GM23338 (cell line): ENCODE results near the gene RAP1GAP. TPM values are rescaled to one million over a fixed set of nuclear protein-coding genes. Genes with fewer than 3 reads are reported as not detected.

Experiments used
- ATAC-seq: fragments of 200-7000 bp; cut with Tn5 transposase; 3 replicates; pipeline ENCODE4 v1.9.1; 2020
- DNase-seq: peaks from one replicate; pipeline ENCODE4 v3.0.0-alpha.2; 2015; ENCODE audit warnings: low spot score
- H2AFZ ChIP-seq: fragments of 200-600 bp; sonication (generic); 2 replicates; pipeline ENCODE4 v1.8.0; 2016; ENCODE audit warnings: antibody characterized with exemption, mild to moderate bottlenecking, moderate library complexity
- H3F3A ChIP-seq: fragments of 200-600 bp; sonication (generic); replicated peaks from 2 replicates; pipeline ENCODE4 v1.8.0; 2017; ENCODE audit warnings: antibody characterized with exemption, mixed run types, low read depth
- H3K27ac ChIP-seq: fragments of 200-600 bp; sonication (generic); 2 replicates; pipeline ENCODE4 v1.6.1; 2016; ENCODE audit warnings: low read depth
- H3K27me3 ChIP-seq: fragments of 200-600 bp; sonication (generic); 2 replicates; pipeline ENCODE4 v1.8.0; 2016; ENCODE audit warnings: mild to moderate bottlenecking, mixed run types, moderate library complexity; ENCODE audit not compliant: insufficient read depth
- H3K36me3 ChIP-seq: fragments of 200-600 bp; sonication (generic); 2 replicates; pipeline ENCODE4 v1.8.0; 2016; ENCODE audit warnings: mild to moderate bottlenecking; ENCODE audit not compliant: insufficient read depth
- H3K4me1 ChIP-seq: fragments of 200-600 bp; sonication (generic); 2 replicates; pipeline ENCODE4 v1.8.0; 2016; ENCODE audit warnings: mild to moderate bottlenecking, moderate library complexity; ENCODE audit not compliant: insufficient read depth
- H3K4me2 ChIP-seq: fragments of 200-600 bp; sonication (generic); 2 replicates; pipeline ENCODE4 v1.7.1; 2017; ENCODE audit warnings: mixed run types
- H3K4me3 ChIP-seq: fragments of 200-600 bp; sonication (generic); 2 replicates; pipeline ENCODE4 v1.6.1; 2016; ENCODE audit warnings: mixed run types
- H3K79me2 ChIP-seq: fragments of 200-600 bp; sonication (generic); replicated peaks from 2 replicates; pipeline ENCODE4 v1.8.0; 2017; ENCODE audit warnings: mild to moderate bottlenecking; ENCODE audit not compliant: insufficient read depth
- H3K9me2 ChIP-seq: fragments of 200-600 bp; sonication (generic); 2 replicates; pipeline ENCODE4 v1.8.0; 2017; ENCODE audit not compliant: insufficient read depth
- H4K20me1 ChIP-seq: fragments of 200-600 bp; sonication (generic); replicated peaks from 2 replicates; pipeline ENCODE4 v1.8.0; 2017; ENCODE audit warnings: mild to moderate bottlenecking; ENCODE audit not compliant: insufficient read depth
- H3K27ac Mint-ChIP-seq: 2 replicates; pipeline ENCODE4 v1.8.0; 2020; ENCODE audit warnings: inconsistent platforms, mild to moderate bottlenecking, moderate library complexity, mixed read lengths
- H3K27me3 Mint-ChIP-seq: 3 replicates; pipeline ENCODE4 v1.8.0; 2022; ENCODE audit warnings: low read depth, mild to moderate bottlenecking, moderate library complexity, mixed read lengths, inconsistent platforms; ENCODE audit not compliant: insufficient read depth, poor library complexity
- H3K36me3 Mint-ChIP-seq: 3 replicates; pipeline ENCODE4 v1.8.0; 2021; ENCODE audit warnings: low read depth, mild to moderate bottlenecking, inconsistent platforms, moderate library complexity, mixed read lengths
- H3K4me1 Mint-ChIP-seq: 3 replicates; pipeline ENCODE4 v1.8.0; 2020; ENCODE audit warnings: mild to moderate bottlenecking, inconsistent platforms, mixed read lengths
- H3K4me3 Mint-ChIP-seq: 3 replicates; pipeline ENCODE4 v1.8.0; 2021; ENCODE audit warnings: moderate library complexity, mild to moderate bottlenecking, inconsistent platforms, mixed read lengths
- H3K9me3 Mint-ChIP-seq: 3 replicates; pipeline ENCODE4 v1.8.0; 2020; ENCODE audit warnings: moderate library complexity, mild to moderate bottlenecking, inconsistent platforms, mixed read lengths
- CREB1 ChIP-seq: fragments of 250-450 bp; sonication (Bioruptor Pico); IDR thresholded peaks from 2 replicates; pipeline ENCODE4 v1.5.0; 2020; ENCODE audit warnings: low read depth, mild to moderate bottlenecking, moderate library complexity
- CTCF ChIP-seq, 2 experiments: fragments of 200-600 bp in 1 of 2; sonication (generic) in 1 of 2; conservative IDR thresholded peaks; 2 replicates each; pipeline versions ENCODE4 v1.5.1 to v1.6.1; 2016 to 2017; ENCODE audit warnings: antibody characterized with exemption in 2 of 2, low read depth in 2 of 2, mild to moderate bottlenecking in 2 of 2, moderate library complexity in 1 of 2
- ETS1 ChIP-seq: IDR thresholded peaks from 2 replicates; pipeline ENCODE4 v1.6.1; 2016; ENCODE audit warnings: antibody characterized with exemption
- EZH2 ChIP-seq: fragments of 200-600 bp; sonication (generic); IDR thresholded peaks from one replicate; pipeline ENCODE4 v1.8.0; 2017; ENCODE audit warnings: antibody characterized with exemption, mild to moderate bottlenecking, low read depth; ENCODE audit not compliant: unreplicated experiment
- EZH2phosphoT487 ChIP-seq: fragments of 200-600 bp; sonication (generic); IDR thresholded peaks from one replicate; pipeline ENCODE4 v1.8.1; 2018; ENCODE audit warnings: antibody characterized with exemption; ENCODE audit not compliant: unreplicated experiment
- JUNB ChIP-seq: IDR thresholded peaks from one replicate; pipeline ENCODE4 v1.6.1; 2016; ENCODE audit warnings: antibody characterized with exemption; ENCODE audit not compliant: unreplicated experiment
- POLR2AphosphoS5 ChIP-seq: IDR thresholded peaks from 2 replicates; pipeline ENCODE4 v1.6.1; 2016; ENCODE audit warnings: antibody characterized with exemption, low read depth
- ZNF331 ChIP-seq: fragments of 250-450 bp; sonication (Bioruptor Pico); IDR thresholded peaks from 2 replicates; pipeline ENCODE4 v1.5.0; 2020; ENCODE audit warnings: low read depth, mild to moderate bottlenecking, moderate library complexity
- polyA plus RNA-seq: library from polyadenylated mRNA; unstranded; fragments of >200 nt; fragmentation: Nextera tagmentation; extraction: Ambion mirVana; gene quantifications from 2 replicates; pipeline ENCODE4 v1.2.1, GENCODE V29; 2016
- total RNA-seq: library from RNA; depleted of rRNA; stranded (reverse); fragments of >200 nt; shearing (Covaris generic); gene quantifications from 2 replicates; pipeline ENCODE4 v1.2.3, GENCODE V29; 2014; rRNA removed

Gene RAP1GAP
- total and polyA plus RNA-seq, 2 experiments from 2014 or later = 4.3 to 6.6 TPM

- Mint-ChIP-seq H3K27me3 (peaks cover 9% of the 10 kb centered on the region), H3K4me1 (peaks cover 46% of the 10 kb centered on the region), H3K4me3 (no peak overlapping the region), H3K36me3 (peaks cover 5% of the 10 kb centered on the region), H3K27ac (no peak overlapping the region), H3K9me3 (no peaks in the 10 kb centered on the region)
- peaks cover 24% of the 10 kb centered on the region for H3K4me1 ChIP-seq
- H3K4me2 ChIP-seq = no peak overlapping the region
- H3K27ac ChIP-seq = 0 out of 2 replicates have a peak overlapping the region, but pooled peaks have one; percentile 39
- no peaks in the 10 kb centered on the region for H3K27me3 ChIP-seq
- H3K9me2 ChIP-seq = no peaks in the 10 kb centered on the region
- H3K4me3 ChIP-seq = no peak overlapping the region
- H2AFZ ChIP-seq = no peak overlapping the region
- peaks cover 3% of the 10 kb centered on the region for H4K20me1 ChIP-seq
- H3K79me2 ChIP-seq = peaks cover 6% of the 10 kb centered on the region
- no peaks in the 10 kb centered on the region; the same call in 1 of the 2 replicates for H3K36me3 ChIP-seq
- 0 out of 2 replicates have a peak, but pooled peaks cover 11% of the 10 kb centered on the region for H3F3A ChIP-seq
- DNase-seq (no peak), ATAC-seq (no peak)
- no peak for TF ChIP-seq EZH2phosphoT487
- TF ChIP-seq POLR2AphosphoS5 = no peak
Measured at GRCh38 chr1:21550097-21550496, 119.1 kb downstream of the RAP1GAP start.

- no peaks in the 10 kb centered on the region for H3K9me3 Mint-ChIP-seq
- no peak overlapping the region for H3K4me3 Mint-ChIP-seq
- Histone ChIP-seq H3K79me2 (peaks cover 7% of the 10 kb centered on the region), H2AFZ (no peak overlapping the region), H3F3A (0 out of 2 replicates have a peak, but pooled peaks cover 5% of the 10 kb centered on the region), H3K4me3 (no peak overlapping the region), H3K4me1 (peaks cover 13% of the 10 kb centered on the region; the same call in 1 of the 2 replicates), H3K27ac (no peak overlapping the region), H3K9me2 (no peaks in the 10 kb centered on the region), H3K4me2 (no peak overlapping the region), H3K36me3 (no peaks in the 10 kb centered on the region), H4K20me1 (peaks cover 3% of the 10 kb centered on the region), H3K27me3 (no peaks in the 10 kb centered on the region)
- H3K4me1 Mint-ChIP-seq = peaks cover 29% of the 10 kb centered on the region
- ATAC-seq (peak; percentile 65), DNase-seq (no peak)
- no peak overlapping the region for H3K27ac Mint-ChIP-seq
- H3K36me3 Mint-ChIP-seq = no peaks in the 10 kb centered on the region
- TF ChIP-seq CTCF (conservative IDR thresholded peaks at IDR 0.05; ENCODE audit: low read depth in 2 of 2) (no peak), POLR2AphosphoS5 (no peak), ZNF331 (no peak), CREB1 (no peak), EZH2 (no peak), ETS1 (no peak), JUNB (no peak)
- H3K27me3 Mint-ChIP-seq = peaks cover 9% of the 10 kb centered on the region
Measured at GRCh38 chr1:21547876-21548275, 121.3 kb downstream of the RAP1GAP start.

Other genes starting within 250 kb of the RAP1GAP start
- 17.9 and 18.1 TPM in 2 replicates for gene NBPF3, start 229.2 kb downstream of the RAP1GAP start, total RNA-seq
- 2.7 and 3.7 TPM in 2 replicates for gene NBPF3, start 229.2 kb downstream of the RAP1GAP start, polyA plus RNA-seq
- 166 and 187 TPM in 2 replicates for gene ALPL, start 159.9 kb downstream of the RAP1GAP start, total RNA-seq
- 116 and 120 TPM in 2 replicates for gene ALPL, start 159.9 kb downstream of the RAP1GAP start, polyA plus RNA-seq
- gene USP48, start 113.8 kb upstream of the RAP1GAP start, total RNA-seq = 85.9 and 114 TPM in 2 replicates
- 144 and 151 TPM in 2 replicates for gene USP48, start 113.8 kb upstream of the RAP1GAP start, polyA plus RNA-seq
- gene LDLRAD2, start 142.9 kb upstream of the RAP1GAP start, total RNA-seq = 0.31 and 1.6 TPM in 2 replicates
- gene LDLRAD2, start 142.9 kb upstream of the RAP1GAP start, polyA plus RNA-seq = 5.8 and 11.3 TPM in 2 replicates